H9 (cell line): ENCODE measurements around the gene ATF6. TPM values are rescaled to one million over a fixed set of nuclear protein-coding genes. Genes with fewer than 3 reads are reported as not detected.

ENCODE experiments used
- DNase-seq: peaks from one replicate; pipeline ENCODE4 v3.0.0-alpha.2; 2017
- H2AFZ ChIP-seq: one replicate; pipeline ENCODE4 v1.6.1; 2013; ENCODE audit warnings: mild to moderate bottlenecking, low read length, control low read depth, moderate library complexity
- H2AK5ac ChIP-seq: 2 replicates; pipeline ENCODE4 v1.6.1; 2013; ENCODE audit warnings: low read length, control low read depth, mixed read lengths; ENCODE audit not compliant: insufficient read length
- H2BK120ac ChIP-seq: one replicate; pipeline ENCODE4 v1.6.1; 2013; ENCODE audit warnings: low read depth, mild to moderate bottlenecking, low read length, control low read depth, inconsistent platforms; ENCODE audit not compliant: poor library complexity, severe bottlenecking
- H2BK12ac ChIP-seq: 2 replicates; pipeline ENCODE4 v1.6.1; 2013; ENCODE audit warnings: low read length, control low read depth, mixed read lengths, low read depth; ENCODE audit not compliant: insufficient read length
- H2BK15ac ChIP-seq: 2 replicates; pipeline ENCODE4 v1.6.1; 2013; ENCODE audit warnings: low read depth, low read length, control low read depth
- H2BK20ac ChIP-seq: one replicate; pipeline ENCODE4 v1.6.1; 2013; ENCODE audit warnings: low read depth, mild to moderate bottlenecking, low read length, control low read depth, inconsistent platforms; ENCODE audit not compliant: poor library complexity, severe bottlenecking
- H2BK5ac ChIP-seq: 2 replicates; pipeline ENCODE4 v1.6.1; 2013; ENCODE audit warnings: low read length, control low read depth, mixed read lengths; ENCODE audit not compliant: insufficient read length
- H3K14ac ChIP-seq: 2 replicates; pipeline ENCODE4 v1.6.1; 2013; ENCODE audit warnings: low read length, control low read depth; ENCODE audit not compliant: insufficient read depth
- H3K18ac ChIP-seq: 2 replicates; pipeline ENCODE4 v1.6.1; 2013; ENCODE audit warnings: low read depth, mild to moderate bottlenecking, mixed read lengths, low read length, control low read depth; ENCODE audit not compliant: insufficient read length
- H3K23ac ChIP-seq: 2 replicates; pipeline ENCODE4 v1.6.1; 2013; ENCODE audit warnings: low read length, control low read depth, mixed read lengths, low read depth; ENCODE audit not compliant: insufficient read length
- H3K23me2 ChIP-seq: 2 replicates; pipeline ENCODE4 v1.6.1; 2013; ENCODE audit warnings: low read depth, mild to moderate bottlenecking, mixed read lengths, low read length, control low read depth; ENCODE audit not compliant: insufficient read length, poor library complexity, severe bottlenecking
- H3K27ac ChIP-seq: 2 replicates; pipeline ENCODE4 v1.5.1; 2013; ENCODE audit warnings: low read length, control low read depth, mixed read lengths, low read depth; ENCODE audit not compliant: insufficient read length
- H3K27me3 ChIP-seq: 2 replicates; pipeline ENCODE4 v1.6.1; 2013; ENCODE audit warnings: low read length, control low read depth, inconsistent platforms; ENCODE audit not compliant: insufficient read depth
- H3K4ac ChIP-seq: 2 replicates; pipeline ENCODE4 v1.6.1; 2013; ENCODE audit warnings: low read depth, mild to moderate bottlenecking, control low read depth, inconsistent platforms, low read length, moderate library complexity
- H3K4me1 ChIP-seq: 2 replicates; pipeline ENCODE4 v1.6.1; 2013; ENCODE audit warnings: low read length, control low read depth, inconsistent platforms; ENCODE audit not compliant: insufficient read depth
- H3K4me2 ChIP-seq: 2 replicates; pipeline ENCODE4 v1.6.1; 2013; ENCODE audit warnings: low read length, control low read depth, mixed read lengths; ENCODE audit not compliant: insufficient read length, insufficient read depth
- H3K56ac ChIP-seq: 2 replicates; pipeline ENCODE4 v1.6.1; 2013; ENCODE audit warnings: low read depth, mild to moderate bottlenecking, mixed read lengths, low read length, control low read depth; ENCODE audit not compliant: insufficient read length
- H3K79me1 ChIP-seq: 2 replicates; pipeline ENCODE4 v1.6.1; 2013; ENCODE audit warnings: low read depth, mild to moderate bottlenecking, moderate library complexity, low read length, control low read depth, inconsistent platforms; ENCODE audit not compliant: insufficient read depth, poor library complexity, severe bottlenecking
- H3K79me2 ChIP-seq: 2 replicates; pipeline ENCODE4 v1.6.1; 2013; ENCODE audit warnings: low read length, control low read depth, inconsistent platforms; ENCODE audit not compliant: insufficient read depth
- H3K9ac ChIP-seq: 2 replicates; pipeline ENCODE4 v1.6.1; 2013; ENCODE audit warnings: low read length, control low read depth, mixed read lengths; ENCODE audit not compliant: insufficient read length; ENCODE audit errors: extremely low read depth
- H3K9me3 ChIP-seq: one replicate; pipeline ENCODE4 v1.6.1; 2013; ENCODE audit warnings: low read depth, low read length, inconsistent platforms; ENCODE audit not compliant: control insufficient read depth
- H3T11ph ChIP-seq: one replicate; pipeline ENCODE4 v1.6.1; 2013; ENCODE audit warnings: mild to moderate bottlenecking, low read length, control low read depth, inconsistent platforms
- H4K20me1 ChIP-seq: one replicate; pipeline ENCODE4 v1.6.1; 2013; ENCODE audit not compliant: control insufficient read depth, insufficient read length, insufficient read depth
- H4K5ac ChIP-seq: 2 replicates; pipeline ENCODE4 v1.6.1; 2013; ENCODE audit warnings: low read depth, mild to moderate bottlenecking, mixed read lengths, low read length, control low read depth; ENCODE audit not compliant: insufficient read length
- H4K8ac ChIP-seq: replicated peaks from 2 replicates; pipeline ENCODE4 v1.6.1; 2013; ENCODE audit warnings: low read length, control low read depth, mixed read lengths, low read depth; ENCODE audit not compliant: insufficient read length
- H4K91ac ChIP-seq: 2 replicates; pipeline ENCODE4 v1.6.1; 2013; ENCODE audit warnings: low read depth, mild to moderate bottlenecking, moderate library complexity, mixed read lengths, low read length, control low read depth; ENCODE audit not compliant: insufficient read length
- H3K27ac Mint-ChIP-seq, 3 experiments: 2 replicates in 2 of 3; 3 replicates in 1 of 3; pipeline ENCODE4 v1.8.0; 2020 to 2021; ENCODE audit warnings: mixed read lengths in 3 of 3, mild to moderate bottlenecking in 1 of 3, moderate library complexity in 1 of 3
- H3K27me3 Mint-ChIP-seq: 2 replicates; pipeline ENCODE4 v1.8.0; 2021; ENCODE audit warnings: low read depth, mild to moderate bottlenecking, moderate library complexity, mixed read lengths
- H3K36me3 Mint-ChIP-seq, 3 experiments: 2 replicates in 2 of 3; 3 replicates in 1 of 3; pipeline ENCODE4 v1.8.0; 2020 to 2021; ENCODE audit warnings: low read depth in 3 of 3, mixed read lengths in 3 of 3; ENCODE audit not compliant: insufficient read depth in 1 of 3
- H3K4me1 Mint-ChIP-seq, 2 experiments: 2 replicates each; pipeline ENCODE4 v1.8.0; 2020; ENCODE audit warnings: mixed read lengths in 2 of 2
- H3K4me3 Mint-ChIP-seq, 2 experiments: 2 replicates in 1 of 2; 3 replicates in 1 of 2; pipeline ENCODE4 v1.8.0; 2020 to 2021; ENCODE audit warnings: mild to moderate bottlenecking in 2 of 2, mixed read lengths in 2 of 2, moderate library complexity in 1 of 2
- H3K9me3 Mint-ChIP-seq, 2 experiments: 2 replicates in 1 of 2; 3 replicates in 1 of 2; pipeline ENCODE4 v1.8.0; 2020; ENCODE audit warnings: mild to moderate bottlenecking in 2 of 2, mixed read lengths in 2 of 2, moderate library complexity in 1 of 2
- total RNA-seq: library from RNA; stranded (reverse); gene quantifications from 2 replicates; pipeline ENCODE4 v1.2.1, GENCODE V29; 2021
- TF ChIP-seq, protein P1 (sequence below): fragments of 200-600 bp; sonication (generic); conservative IDR thresholded peaks from 3 replicates; pipeline ENCODE4 v1.8.0; 2021; ENCODE audit warnings: antibody characterized with exemption, mild to moderate bottlenecking

The ATF6 gene
- total RNA-seq, 1 experiment from 2014 or later = 11.2 TPM

DNA sequence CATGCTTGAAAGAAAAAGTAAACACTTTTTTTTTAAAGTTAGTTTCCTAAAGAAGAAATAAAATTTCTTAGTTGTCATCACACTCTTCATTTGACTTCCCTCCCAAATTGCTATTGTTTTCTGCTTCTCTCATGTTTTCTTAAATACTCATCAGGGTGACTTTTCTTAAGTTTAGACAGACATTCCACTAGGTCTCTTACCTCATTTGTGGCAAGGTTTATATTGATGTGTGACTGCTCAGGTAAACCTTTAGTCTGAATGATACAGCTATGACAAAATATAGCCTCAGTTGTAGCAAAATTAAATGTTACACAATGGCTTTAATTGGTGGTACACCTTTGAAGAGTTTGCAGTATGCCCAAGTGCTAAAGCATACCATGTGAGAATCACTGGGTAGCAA lies 78.6 kb downstream of the ATF6 start:
- H3K4me3 Mint-ChIP-seq = no peak overlapping the region
- Histone ChIP-seq H3K27ac (no peak overlapping the region), H3K23me2 (no peaks in the 10 kb centered on the region), H4K8ac (no peak overlapping the region), H2BK12ac (no peak overlapping the region), H3K14ac (no peak overlapping the region), H3K18ac (no peak overlapping the region), H2AFZ (no peak overlapping the region), H4K91ac (no peak overlapping the region), H3K4ac (no peak overlapping the region), H3T11ph (no peak overlapping the region), H2AK5ac (no peak overlapping the region), H2BK5ac (no peak overlapping the region), H3K27me3 (no peaks in the 10 kb centered on the region), H3K23ac (no peak overlapping the region), H3K56ac (no peak overlapping the region), H3K79me2 (no peaks in the 10 kb centered on the region), H4K5ac (no peak overlapping the region), H2BK120ac (no peak overlapping the region), H3K79me1 (no peaks in the 10 kb centered on the region), H3K9me3 (no peaks in the 10 kb centered on the region), H2BK15ac (no peak overlapping the region), H3K4me1 (no peaks in the 10 kb centered on the region), H4K20me1 (no peaks in the 10 kb centered on the region), H3K4me2 (no peak overlapping the region), H2BK20ac (no peak overlapping the region), H3K9ac (no peak overlapping the region)
- TF ChIP-seq, protein P1, sequence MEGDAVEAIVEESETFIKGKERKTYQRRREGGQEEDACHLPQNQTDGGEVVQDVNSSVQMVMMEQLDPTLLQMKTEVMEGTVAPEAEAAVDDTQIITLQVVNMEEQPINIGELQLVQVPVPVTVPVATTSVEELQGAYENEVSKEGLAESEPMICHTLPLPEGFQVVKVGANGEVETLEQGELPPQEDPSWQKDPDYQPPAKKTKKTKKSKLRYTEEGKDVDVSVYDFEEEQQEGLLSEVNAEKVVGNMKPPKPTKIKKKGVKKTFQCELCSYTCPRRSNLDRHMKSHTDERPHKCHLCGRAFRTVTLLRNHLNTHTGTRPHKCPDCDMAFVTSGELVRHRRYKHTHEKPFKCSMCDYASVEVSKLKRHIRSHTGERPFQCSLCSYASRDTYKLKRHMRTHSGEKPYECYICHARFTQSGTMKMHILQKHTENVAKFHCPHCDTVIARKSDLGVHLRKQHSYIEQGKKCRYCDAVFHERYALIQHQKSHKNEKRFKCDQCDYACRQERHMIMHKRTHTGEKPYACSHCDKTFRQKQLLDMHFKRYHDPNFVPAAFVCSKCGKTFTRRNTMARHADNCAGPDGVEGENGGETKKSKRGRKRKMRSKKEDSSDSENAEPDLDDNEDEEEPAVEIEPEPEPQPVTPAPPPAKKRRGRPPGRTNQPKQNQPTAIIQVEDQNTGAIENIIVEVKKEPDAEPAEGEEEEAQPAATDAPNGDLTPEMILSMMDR = no peak
- no peak overlapping the region for H3K27ac Mint-ChIP-seq
- H3K9me3 Mint-ChIP-seq = no peaks in the 10 kb centered on the region
- no peaks in the 10 kb centered on the region for H3K27me3 Mint-ChIP-seq
- DNase-seq = no peak
- H3K4me1 Mint-ChIP-seq = no peaks in the 10 kb centered on the region
- H3K36me3 Mint-ChIP-seq = peaks cover 0 to 5% (median 4%) of the 10 kb centered on the region in 3 experiments; a peak in 2 of 7 replicates
